ENCODE data around the gene MMEL1. TPM values are rescaled to one million over a fixed set of nuclear protein-coding genes. Genes with fewer than 3 reads are reported as not detected.
"Not testable (repeated sequence)": the region's sequence is repeated elsewhere in the genome, so short reads cannot be mapped to it uniquely, and the experiment has no call there.

Gene MMEL1
- total RNA-seq, 6 experiments from 2014 or later, result 1.2 to 2.0 TPM; not detected in 4

DNA sequence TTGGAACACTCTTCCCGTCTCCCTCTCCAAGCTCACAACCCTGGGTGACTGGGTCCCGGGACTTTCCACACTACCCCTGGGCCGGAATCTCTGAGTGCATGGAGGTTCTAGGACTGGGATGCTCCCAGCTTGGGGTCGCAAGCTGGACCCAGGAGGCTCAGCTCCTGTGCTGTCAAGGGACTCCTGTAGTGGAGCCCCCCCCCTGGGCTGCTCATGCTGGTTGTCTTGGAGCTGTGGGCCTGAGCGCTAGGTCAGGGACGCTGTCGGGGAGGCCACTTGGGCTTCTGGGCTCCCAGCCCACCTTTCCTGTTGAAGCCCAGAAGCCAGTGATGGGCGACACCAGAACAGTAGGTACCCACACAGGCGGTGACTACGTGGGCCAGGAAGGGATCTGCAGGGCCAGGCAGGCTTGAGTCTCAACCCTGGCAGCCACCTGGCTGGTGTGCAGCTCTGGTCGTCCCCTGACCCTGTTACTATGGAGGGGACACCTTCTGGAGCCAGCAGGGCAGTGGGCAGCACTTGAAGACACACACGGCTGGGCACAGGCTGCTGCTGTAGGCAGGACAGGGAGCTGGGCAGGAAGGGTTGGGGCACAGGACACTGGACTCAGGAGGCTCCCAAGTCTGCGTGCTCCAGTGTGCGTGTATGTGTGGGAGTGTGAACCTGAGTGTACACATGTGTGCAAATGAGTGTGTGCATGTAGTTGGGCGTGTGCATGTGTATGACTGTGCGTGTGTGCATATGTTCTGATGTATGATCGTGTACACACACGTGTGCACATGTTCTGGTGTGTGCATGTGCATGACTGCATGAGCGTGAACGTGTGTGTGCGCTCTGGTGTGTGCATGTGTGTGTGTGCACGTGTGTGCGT lies 3.0 kb downstream of the MMEL1 start:
- Histone ChIP-seq H3K27ac (no peak overlapping the region), H3K27me3 (no peaks in the 10 kb centered on the region), H3K36me3 (no peaks in the 10 kb centered on the region), H3K9me3 (no peaks in the 10 kb centered on the region), H3K4me1 (no peaks in the 10 kb centered on the region), H3K4me3 (no peak overlapping the region)
- DNase-seq (peak in 1 of 3 donors; percentile 37), ATAC-seq (no peak)
- intact Hi-C loops (cut with DNase I), result no loop called here
- WGBS (ENCODE audit: insufficient coverage, low coverage, low lambda C conversion rate, missing lambda C conversion rate), result 84% methylated on average over 6 of the region's 23 CpGs
- TF ChIP-seq, protein P1, sequence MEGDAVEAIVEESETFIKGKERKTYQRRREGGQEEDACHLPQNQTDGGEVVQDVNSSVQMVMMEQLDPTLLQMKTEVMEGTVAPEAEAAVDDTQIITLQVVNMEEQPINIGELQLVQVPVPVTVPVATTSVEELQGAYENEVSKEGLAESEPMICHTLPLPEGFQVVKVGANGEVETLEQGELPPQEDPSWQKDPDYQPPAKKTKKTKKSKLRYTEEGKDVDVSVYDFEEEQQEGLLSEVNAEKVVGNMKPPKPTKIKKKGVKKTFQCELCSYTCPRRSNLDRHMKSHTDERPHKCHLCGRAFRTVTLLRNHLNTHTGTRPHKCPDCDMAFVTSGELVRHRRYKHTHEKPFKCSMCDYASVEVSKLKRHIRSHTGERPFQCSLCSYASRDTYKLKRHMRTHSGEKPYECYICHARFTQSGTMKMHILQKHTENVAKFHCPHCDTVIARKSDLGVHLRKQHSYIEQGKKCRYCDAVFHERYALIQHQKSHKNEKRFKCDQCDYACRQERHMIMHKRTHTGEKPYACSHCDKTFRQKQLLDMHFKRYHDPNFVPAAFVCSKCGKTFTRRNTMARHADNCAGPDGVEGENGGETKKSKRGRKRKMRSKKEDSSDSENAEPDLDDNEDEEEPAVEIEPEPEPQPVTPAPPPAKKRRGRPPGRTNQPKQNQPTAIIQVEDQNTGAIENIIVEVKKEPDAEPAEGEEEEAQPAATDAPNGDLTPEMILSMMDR (IDR thresholded peaks at IDR 0.05), result no peak
- TF ChIP-seq POLR2A (IDR thresholded peaks at IDR 0.05), result no peak

DNA sequence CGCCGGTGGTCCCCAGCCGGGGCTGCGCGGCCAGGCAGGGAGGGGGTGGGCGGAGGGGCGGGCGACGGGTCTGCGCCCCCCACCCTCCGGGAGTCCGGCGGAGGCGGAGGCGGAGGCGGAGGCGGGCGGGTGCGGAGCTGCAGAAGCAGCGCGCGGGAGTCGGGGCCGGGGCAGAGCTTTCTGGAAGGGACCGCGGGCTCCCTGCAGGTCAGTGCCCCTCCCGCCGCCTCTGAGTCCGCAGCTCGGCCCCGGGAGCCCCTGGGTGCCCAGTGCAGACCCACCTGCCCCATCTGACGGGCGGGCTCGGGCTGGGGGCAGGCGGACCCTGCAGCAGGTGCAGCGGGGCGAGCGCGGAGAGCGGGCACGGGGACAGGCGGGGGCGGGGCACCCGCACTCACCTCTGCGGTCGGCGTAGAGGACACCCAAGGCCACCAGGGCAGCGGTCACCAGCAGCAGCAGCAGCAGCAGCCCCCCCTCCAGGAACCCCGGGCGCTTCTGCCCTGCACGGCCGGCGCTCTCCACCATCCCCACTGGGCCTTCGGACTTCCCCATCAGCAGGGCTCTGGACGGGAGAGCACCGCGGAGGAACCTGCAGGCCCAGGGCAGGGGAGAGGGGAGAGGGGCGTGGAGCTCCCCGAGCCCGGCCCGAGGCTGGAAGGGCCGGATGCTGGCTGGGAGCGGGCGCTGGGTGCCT lies 3.7 kb downstream of the MMEL1 start:
- Histone ChIP-seq H3K9me3 (no peaks in the 10 kb centered on the region), H3K4me3 (no peak overlapping the region), H3K36me3 (no peaks in the 10 kb centered on the region), H3K4me1 (no peaks in the 10 kb centered on the region), H3K27me3 (no peaks in the 10 kb centered on the region), H3K27ac (no peak overlapping the region)
- no CpG with 5 or more reads among the region's 64 CpGs for WGBS (ENCODE audit: insufficient coverage, low coverage, low lambda C conversion rate, missing lambda C conversion rate)
- ATAC-seq (no peak), DNase-seq (peak in 1 of 3 donors; percentile 42)
- TF ChIP-seq, protein P1 (IDR thresholded peaks at IDR 0.05), result no peak
- no peak for TF ChIP-seq POLR2A (IDR thresholded peaks at IDR 0.05)
- intact Hi-C loops (cut with DNase I), result no loop called here

DNA sequence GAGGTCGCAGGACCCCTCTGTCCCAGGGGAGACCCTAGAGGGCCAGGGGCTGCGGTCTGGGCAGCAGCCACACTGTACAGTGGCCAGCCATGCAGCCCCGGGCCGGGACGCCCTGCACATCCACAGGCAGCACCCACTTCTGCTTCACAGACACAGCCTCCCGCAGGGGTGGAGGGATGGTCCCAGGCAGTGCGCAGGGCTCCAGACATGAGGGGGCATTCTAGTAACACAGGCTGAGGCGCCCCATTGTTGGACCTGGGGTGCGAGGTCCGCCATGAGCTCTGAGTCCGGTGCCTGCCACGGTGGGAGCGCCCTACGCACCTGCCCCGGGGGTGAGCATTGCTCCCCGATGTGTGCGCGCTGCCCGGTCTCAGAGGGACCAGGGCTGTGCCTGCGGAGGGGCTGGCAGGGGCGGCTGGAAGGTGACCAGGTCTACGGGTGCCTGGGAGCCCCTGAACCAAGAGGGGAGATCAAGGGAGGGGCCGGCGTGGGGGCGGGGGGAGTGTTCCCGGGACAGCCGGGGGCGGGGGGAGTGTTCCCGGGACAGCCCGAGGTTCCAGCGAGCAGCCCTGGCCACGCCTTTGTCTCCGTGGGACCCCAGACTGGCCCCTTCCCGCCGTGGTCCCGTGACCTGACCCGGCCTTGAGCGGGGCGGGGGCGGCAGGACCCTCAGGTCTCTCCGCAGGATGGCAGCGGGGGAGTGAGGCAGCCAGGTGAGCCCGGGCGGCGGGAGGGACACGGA lies 4.5 kb downstream of the MMEL1 start:
- 0% methylated on average over 1 of the region's 46 CpGs for WGBS (ENCODE audit: insufficient coverage, low coverage, low lambda C conversion rate, missing lambda C conversion rate)
- intact Hi-C loops (cut with DNase I), result no loop called here
- TF ChIP-seq, protein P1 (IDR thresholded peaks at IDR 0.05), result no peak
- no peak for TF ChIP-seq POLR2A (IDR thresholded peaks at IDR 0.05)

DNA sequence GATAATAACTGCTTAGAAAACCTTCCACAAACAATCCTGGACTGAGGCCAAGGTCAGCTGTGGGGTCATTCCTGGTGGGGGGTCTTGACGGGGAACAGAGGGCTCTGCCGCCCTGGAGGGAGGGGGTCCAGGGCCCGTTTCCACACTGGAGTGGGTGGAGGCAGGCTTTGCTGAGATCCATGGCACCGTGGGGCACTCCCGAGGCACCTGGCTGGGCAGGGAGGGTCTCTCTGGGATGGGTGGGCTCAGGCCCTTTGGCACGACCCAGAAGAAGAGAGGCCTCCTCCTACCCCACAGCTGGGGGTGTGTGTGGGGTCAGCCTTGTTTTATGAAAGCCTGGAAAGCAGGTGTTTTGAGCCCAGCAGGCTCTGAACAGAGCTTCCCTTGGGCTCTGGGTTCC lies 5.1 kb downstream of the MMEL1 start:
- TF ChIP-seq, protein P1 (IDR thresholded peaks at IDR 0.05), result no peak
- no peak for TF ChIP-seq POLR2A (IDR thresholded peaks at IDR 0.05)
- no peak overlapping the region for H3K27ac ChIP-seq
- WGBS (ENCODE audit: insufficient coverage, low coverage, low lambda C conversion rate, missing lambda C conversion rate), result 0% methylated on average over 1 of the region's 6 CpGs
- no peak overlapping the region for H3K4me3 ChIP-seq
- peak in 1 of 3 donors; percentile 42 for DNase-seq
- H3K27me3 ChIP-seq, result no peaks in the 10 kb centered on the region
- intact Hi-C loops (cut with DNase I), result no loop called here
- no peak for ATAC-seq
- H3K36me3 ChIP-seq, result no peaks in the 10 kb centered on the region
- H3K4me1 ChIP-seq, result no peaks in the 10 kb centered on the region
- H3K9me3 ChIP-seq, result no peaks in the 10 kb centered on the region

More for the DNA sequence above, 4.5 kb downstream of the MMEL1 start:
- Histone ChIP-seq H3K4me1 (no peaks in the 10 kb centered on the region), H3K27me3 (no peaks in the 10 kb centered on the region), H3K9me3 (no peaks in the 10 kb centered on the region), H3K36me3 (no peaks in the 10 kb centered on the region), H3K27ac (no peak overlapping the region), H3K4me3 (no peak overlapping the region)
- no peak for ATAC-seq
- DNase-seq, result peak in 1 of 3 donors; percentile 35

DNA sequence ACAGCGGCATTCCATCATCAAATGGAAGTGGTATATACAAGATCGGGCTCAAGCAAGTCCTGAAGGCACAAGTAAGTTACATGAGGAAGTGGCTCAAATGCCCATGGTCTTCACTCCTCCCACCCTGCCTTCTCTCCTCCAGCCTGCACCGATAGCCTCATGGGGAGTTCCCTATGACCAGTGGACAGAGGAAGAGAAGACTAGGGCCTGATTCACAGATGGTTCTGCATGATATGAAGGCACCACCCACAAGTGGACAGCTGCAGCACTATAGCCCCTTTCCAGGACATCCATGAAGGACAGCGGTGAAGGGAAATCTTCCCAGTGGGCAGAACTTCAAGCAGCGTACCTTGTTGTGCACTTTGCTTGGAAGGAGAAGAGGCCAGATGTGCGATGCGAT lies 7.1 kb downstream of the MMEL1 start:
- WGBS (ENCODE audit: insufficient coverage, low coverage, low lambda C conversion rate, missing lambda C conversion rate), result 51% methylated on average over 6 of the region's 7 CpGs
- intact Hi-C loops (cut with DNase I); H3K27me3 ChIP-seq; H3K9me3 ChIP-seq; ATAC-seq; H3K36me3 ChIP-seq; H3K27ac ChIP-seq; H3K4me3 ChIP-seq; DNase-seq; H3K4me1 ChIP-seq: not testable (repeated sequence)

Measured in right lobe of liver (tissue), 6 donors.